HEK293 (cell line): Measurements from ENCODE around the gene PLAGL2.

Experiments used
- CTCF ChIA-PET: fragments of 350-600 bp; formaldehyde crosslinking; extraction: SDS; loops from one replicate; lab custom pipeline; 2021; ENCODE audit warnings: antibody characterized with exemption; lab: Yijun Ruan, JAX
- POLR2A ChIA-PET: fragments of 300-600 bp; formaldehyde crosslinking; extraction: SDS; loops from one replicate; lab custom pipeline; 2020; ENCODE audit warnings: antibody characterized with exemption, inconsistent platforms; lab: Yijun Ruan, JAX
- H3K27ac ChIP-seq: fragments of 200-500 bp; sonication (Bioruptor generic); 2 replicates; pipeline ENCODE4 v1.5.1; 2014; ENCODE audit warnings: low read depth, low read length, control low read depth, inconsistent platforms; ENCODE audit errors: extremely low read depth
- H3K36me3 ChIP-seq, 2 experiments: fragments of 200-500 bp in 1 of 2; sonication (Bioruptor generic) in 1 of 2; 1 replicate in 1 of 2; 2 replicates in 1 of 2; pipeline ENCODE4 v1.5.1; 2014 to 2017; ENCODE audit warnings: inconsistent platforms in 2 of 2, low read length in 2 of 2; ENCODE audit not compliant: control insufficient read depth in 2 of 2, insufficient read depth in 1 of 2
- H3K4me1 ChIP-seq: fragments of 200-500 bp; sonication (Bioruptor generic); 2 replicates; pipeline ENCODE4 v1.5.1; 2014; ENCODE audit warnings: mild to moderate bottlenecking, low read length, inconsistent platforms; ENCODE audit not compliant: control insufficient read depth, insufficient read depth
- H3K4me3 ChIP-seq: 2 replicates; pipeline ENCODE4 v1.5.1; 2011; ENCODE audit warnings: low read depth, mild to moderate bottlenecking, control low read depth, low read length, moderate library complexity
- H3K9me3 ChIP-seq: fragments of 200-500 bp; sonication (Bioruptor generic); 2 replicates; pipeline ENCODE4 v1.5.1; 2014; ENCODE audit warnings: low read depth, low read length, inconsistent platforms; ENCODE audit not compliant: control insufficient read depth, insufficient read depth
- HOXC10 ChIP-seq: sonication (generic); formaldehyde crosslinking; IDR thresholded peaks from 2 replicates; pipeline ENCODE4 v1.8.1; 2023; ENCODE audit warnings: mild to moderate bottlenecking, missing genetic modification reagents
- IKZF3 ChIP-seq: fragments of 450-650 bp; IDR thresholded peaks from 2 replicates; pipeline ENCODE4 v1.5.0; 2018; ENCODE audit warnings: missing biosample characterization, mild to moderate bottlenecking, missing genetic modification characterization, moderate library complexity
- KLF16 ChIP-seq: fragments of 450-650 bp; formaldehyde crosslinking; IDR thresholded peaks from 2 replicates; pipeline ENCODE4 v1.5.1; 2017; ENCODE audit warnings: missing biosample characterization, missing genetic modification characterization
- KLF8 ChIP-seq: fragments of 450-650 bp; formaldehyde crosslinking; IDR thresholded peaks from 2 replicates; pipeline ENCODE4 v1.5.1; 2016; ENCODE audit warnings: missing biosample characterization, missing genetic modification characterization
- KLF9 ChIP-seq: fragments of 450-650 bp; formaldehyde crosslinking; IDR thresholded peaks from 2 replicates; pipeline ENCODE4 v1.5.1; 2016; ENCODE audit warnings: missing biosample characterization, missing genetic modification characterization, low read depth
- SP3 ChIP-seq: fragments of 450-650 bp; formaldehyde crosslinking; IDR thresholded peaks from 2 replicates; pipeline ENCODE4 v1.5.1; 2016; ENCODE audit warnings: missing biosample characterization, missing genetic modification characterization
- TRIM28 ChIP-seq: IDR thresholded peaks from 2 replicates; pipeline ENCODE4 v1.6.1; 2011; ENCODE audit warnings: low read length, control low read depth, borderline replicate concordance
- ZNF138 ChIP-seq: fragments of 450-650 bp; formaldehyde crosslinking; IDR thresholded peaks from 2 replicates; pipeline ENCODE4 v1.5.1; 2016; ENCODE audit warnings: missing biosample characterization, missing genetic modification characterization, borderline replicate concordance
- ZNF214 ChIP-seq: fragments of 450-650 bp; formaldehyde crosslinking; IDR thresholded peaks from 2 replicates; pipeline ENCODE4 v1.5.1; 2017; ENCODE audit warnings: missing biosample characterization, mild to moderate bottlenecking, missing genetic modification characterization, borderline replicate concordance
- ZNF239 ChIP-seq: fragments of 450-650 bp; formaldehyde crosslinking; IDR thresholded peaks from 2 replicates; pipeline ENCODE4 v1.5.1; 2016; ENCODE audit warnings: missing biosample characterization, missing genetic modification characterization
- ZNF302 ChIP-seq: fragments of 450-650 bp; formaldehyde crosslinking; IDR thresholded peaks from 2 replicates; pipeline ENCODE4 v1.5.1; 2016; ENCODE audit warnings: missing biosample characterization, missing genetic modification characterization, low read depth
- ZNF433 ChIP-seq: fragments of 450-650 bp; formaldehyde crosslinking; IDR thresholded peaks from 2 replicates; pipeline ENCODE4 v1.5.1; 2016; ENCODE audit warnings: missing biosample characterization, missing genetic modification characterization, low read depth
- ZNF48 ChIP-seq: fragments of 450-650 bp; formaldehyde crosslinking; IDR thresholded peaks from 2 replicates; pipeline ENCODE4 v1.5.1; 2016; ENCODE audit warnings: missing biosample characterization, missing genetic modification characterization
- ZNF585B ChIP-seq: fragments of 450-650 bp; formaldehyde crosslinking; IDR thresholded peaks from 2 replicates; pipeline ENCODE4 v1.5.1; 2016; ENCODE audit warnings: missing biosample characterization, missing genetic modification characterization
- ZNF658 ChIP-seq: fragments of 450-650 bp; formaldehyde crosslinking; IDR thresholded peaks from 2 replicates; pipeline ENCODE4; 2016; ENCODE audit warnings: missing biosample characterization, missing genetic modification characterization
- ZSCAN23 ChIP-seq: fragments of 450-650 bp; formaldehyde crosslinking; IDR thresholded peaks from 2 replicates; pipeline ENCODE4 v1.5.1; 2016; ENCODE audit warnings: missing biosample characterization, missing genetic modification characterization
- TF ChIP-seq, protein P1 (sequence below): fragments of 450-650 bp; formaldehyde crosslinking; IDR thresholded peaks from 2 replicates; pipeline ENCODE4 v1.5.1; 2016; ENCODE audit warnings: missing biosample characterization, missing genetic modification characterization
- TF ChIP-seq, protein P2 (sequence below): fragments of 450-650 bp; IDR thresholded peaks from 2 replicates; pipeline ENCODE4 v1.5.1; 2018; ENCODE audit warnings: missing biosample characterization, mild to moderate bottlenecking, missing genetic modification characterization
- TF ChIP-seq, protein P3 (sequence below): fragments of 450-650 bp; formaldehyde crosslinking; IDR thresholded peaks from 2 replicates; pipeline ENCODE4 v1.5.1; 2016; ENCODE audit warnings: missing biosample characterization, missing genetic modification characterization
- TF ChIP-seq, protein P4 (sequence below): fragments of 450-650 bp; formaldehyde crosslinking; IDR thresholded peaks from 2 replicates; pipeline ENCODE4 v1.5.1; 2016; ENCODE audit warnings: missing biosample characterization, missing genetic modification characterization
- TF ChIP-seq, protein P5 (sequence below): fragments of 450-650 bp; formaldehyde crosslinking; IDR thresholded peaks from 2 replicates; pipeline ENCODE4 v1.5.1; 2016; ENCODE audit warnings: missing biosample characterization, missing genetic modification characterization
- TF ChIP-seq, protein P6 (sequence below): fragments of 450-650 bp; formaldehyde crosslinking; IDR thresholded peaks from 2 replicates; pipeline ENCODE4 v1.5.1; 2016; ENCODE audit warnings: missing biosample characterization, missing genetic modification characterization
- TF ChIP-seq, protein P7 (sequence below): fragments of 450-650 bp; formaldehyde crosslinking; IDR thresholded peaks from 2 replicates; pipeline ENCODE4 v1.5.1; 2016; ENCODE audit warnings: missing biosample characterization, missing genetic modification characterization

The PLAGL2 gene

DNA sequence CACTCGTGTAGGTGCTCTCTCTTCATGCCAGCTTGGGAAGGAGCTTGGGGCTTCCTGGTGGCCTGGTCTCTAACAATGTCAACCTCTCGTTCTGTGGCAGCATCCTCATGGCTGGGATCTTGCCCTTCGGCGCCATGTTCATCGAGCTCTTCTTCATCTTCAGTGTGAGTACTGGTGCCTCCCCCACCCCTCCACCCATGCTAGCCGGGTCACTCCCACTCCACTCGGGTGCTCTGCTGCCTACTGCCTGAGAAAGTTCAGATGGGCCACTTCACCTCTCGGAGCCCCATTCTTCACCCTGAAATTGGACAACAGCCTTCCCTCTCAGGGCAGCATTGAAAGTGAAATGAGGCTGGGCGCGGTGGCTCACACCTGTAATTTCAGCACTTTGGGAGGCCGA is 49.2 kb downstream of the PLAGL2 start:
- H3K27ac ChIP-seq, result no peak overlapping the region

DNA sequence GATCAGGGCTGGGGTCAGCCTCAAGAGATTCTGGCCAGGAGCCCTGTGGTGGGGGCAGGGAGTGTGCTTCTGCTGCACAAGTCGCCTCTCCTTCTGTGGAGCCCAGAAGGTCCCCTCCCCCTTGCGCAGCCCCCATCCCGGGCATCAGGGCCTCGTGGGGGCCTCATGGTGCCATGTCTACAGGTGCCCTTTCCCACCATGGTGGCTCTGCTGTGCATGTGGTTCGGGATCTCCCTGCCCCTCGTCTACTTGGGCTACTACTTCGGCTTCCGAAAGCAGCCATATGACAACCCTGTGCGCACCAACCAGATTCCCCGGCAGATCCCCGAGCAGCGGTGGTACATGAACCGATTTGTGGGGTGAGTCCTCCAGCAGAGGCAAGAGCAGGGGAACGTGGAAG is 49.9 kb downstream of the PLAGL2 start:
- Histone ChIP-seq H3K27ac (no peak overlapping the region), H3K4me3 (no peak overlapping the region), H3K4me1 (no peaks in the 10 kb centered on the region), H3K36me3 (peaks cover 7 to 81% of the 10 kb centered on the region in 2 experiments; a peak in 2 of 3 replicates), H3K9me3 (no peaks in the 10 kb centered on the region)
- POLR2A ChIA-PET, result no interaction called here
- CTCF ChIA-PET, result interaction anchor here (1.0 to 1.2 kb wide), 2 partner anchors 48 to 291 kb away, joined by 3 read pairs; no protein-coding TSS in a partner anchor
- no peak for TF ChIP-seq ZNF658
- no peak for TF ChIP-seq HOXC10 (CRISPR knock-in tag)
- no peak for TF ChIP-seq ZNF239 (tag by site-specific recombination)
- TF ChIP-seq KLF8 (tag by site-specific recombination), result no peak
- TF ChIP-seq ZNF585B, result no peak
- TF ChIP-seq ZNF138 (tag by site-specific recombination), result no peak
- TF ChIP-seq, protein P1, sequence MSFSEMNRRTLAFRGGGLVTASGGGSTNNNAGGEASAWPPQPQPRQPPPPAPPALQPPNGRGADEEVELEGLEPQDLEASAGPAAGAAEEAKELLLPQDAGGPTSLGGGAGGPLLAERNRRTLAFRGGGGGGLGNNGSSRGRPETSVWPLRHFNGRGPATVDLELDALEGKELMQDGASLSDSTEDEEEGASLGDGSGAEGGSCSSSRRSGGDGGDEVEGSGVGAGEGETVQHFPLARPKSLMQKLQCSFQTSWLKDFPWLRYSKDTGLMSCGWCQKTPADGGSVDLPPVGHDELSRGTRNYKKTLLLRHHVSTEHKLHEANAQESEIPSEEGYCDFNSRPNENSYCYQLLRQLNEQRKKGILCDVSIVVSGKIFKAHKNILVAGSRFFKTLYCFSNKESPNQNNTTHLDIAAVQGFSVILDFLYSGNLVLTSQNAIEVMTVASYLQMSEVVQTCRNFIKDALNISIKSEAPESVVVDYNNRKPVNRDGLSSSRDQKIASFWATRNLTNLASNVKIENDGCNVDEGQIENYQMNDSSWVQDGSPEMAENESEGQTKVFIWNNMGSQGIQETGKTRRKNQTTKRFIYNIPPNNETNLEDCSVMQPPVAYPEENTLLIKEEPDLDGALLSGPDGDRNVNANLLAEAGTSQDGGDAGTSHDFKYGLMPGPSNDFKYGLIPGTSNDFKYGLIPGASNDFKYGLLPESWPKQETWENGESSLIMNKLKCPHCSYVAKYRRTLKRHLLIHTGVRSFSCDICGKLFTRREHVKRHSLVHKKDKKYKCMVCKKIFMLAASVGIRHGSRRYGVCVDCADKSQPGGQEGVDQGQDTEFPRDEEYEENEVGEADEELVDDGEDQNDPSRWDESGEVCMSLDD (tag by site-specific recombination), result no peak
- TF ChIP-seq ZNF302 (tag by site-specific recombination), result no peak
- TF ChIP-seq, protein P2, sequence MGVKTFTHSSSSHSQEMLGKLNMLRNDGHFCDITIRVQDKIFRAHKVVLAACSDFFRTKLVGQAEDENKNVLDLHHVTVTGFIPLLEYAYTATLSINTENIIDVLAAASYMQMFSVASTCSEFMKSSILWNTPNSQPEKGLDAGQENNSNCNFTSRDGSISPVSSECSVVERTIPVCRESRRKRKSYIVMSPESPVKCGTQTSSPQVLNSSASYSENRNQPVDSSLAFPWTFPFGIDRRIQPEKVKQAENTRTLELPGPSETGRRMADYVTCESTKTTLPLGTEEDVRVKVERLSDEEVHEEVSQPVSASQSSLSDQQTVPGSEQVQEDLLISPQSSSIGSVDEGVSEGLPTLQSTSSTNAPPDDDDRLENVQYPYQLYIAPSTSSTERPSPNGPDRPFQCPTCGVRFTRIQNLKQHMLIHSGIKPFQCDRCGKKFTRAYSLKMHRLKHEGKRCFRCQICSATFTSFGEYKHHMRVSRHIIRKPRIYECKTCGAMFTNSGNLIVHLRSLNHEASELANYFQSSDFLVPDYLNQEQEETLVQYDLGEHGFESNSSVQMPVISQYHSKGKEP (tag by site-specific recombination), result no peak
- TF ChIP-seq ZNF214 (tag by site-specific recombination), result no peak
- no peak for TF ChIP-seq ZNF48

More for the DNA sequence above, 49.2 kb downstream of the PLAGL2 start:
- peaks cover 8 to 79% of the 10 kb centered on the region in 2 experiments; a peak in 2 of 3 replicates for H3K36me3 ChIP-seq
- TF ChIP-seq ZSCAN23, result no peak
- TF ChIP-seq, protein P3, sequence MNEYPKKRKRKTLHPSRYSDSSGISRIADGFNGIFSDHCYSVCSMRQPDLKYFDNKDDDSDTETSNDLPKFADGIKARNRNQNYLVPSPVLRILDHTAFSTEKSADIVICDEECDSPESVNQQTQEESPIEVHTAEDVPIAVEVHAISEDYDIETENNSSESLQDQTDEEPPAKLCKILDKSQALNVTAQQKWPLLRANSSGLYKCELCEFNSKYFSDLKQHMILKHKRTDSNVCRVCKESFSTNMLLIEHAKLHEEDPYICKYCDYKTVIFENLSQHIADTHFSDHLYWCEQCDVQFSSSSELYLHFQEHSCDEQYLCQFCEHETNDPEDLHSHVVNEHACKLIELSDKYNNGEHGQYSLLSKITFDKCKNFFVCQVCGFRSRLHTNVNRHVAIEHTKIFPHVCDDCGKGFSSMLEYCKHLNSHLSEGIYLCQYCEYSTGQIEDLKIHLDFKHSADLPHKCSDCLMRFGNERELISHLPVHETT (tag by site-specific recombination), result no peak
- TF ChIP-seq TRIM28, result no peak
- TF ChIP-seq, protein P4, sequence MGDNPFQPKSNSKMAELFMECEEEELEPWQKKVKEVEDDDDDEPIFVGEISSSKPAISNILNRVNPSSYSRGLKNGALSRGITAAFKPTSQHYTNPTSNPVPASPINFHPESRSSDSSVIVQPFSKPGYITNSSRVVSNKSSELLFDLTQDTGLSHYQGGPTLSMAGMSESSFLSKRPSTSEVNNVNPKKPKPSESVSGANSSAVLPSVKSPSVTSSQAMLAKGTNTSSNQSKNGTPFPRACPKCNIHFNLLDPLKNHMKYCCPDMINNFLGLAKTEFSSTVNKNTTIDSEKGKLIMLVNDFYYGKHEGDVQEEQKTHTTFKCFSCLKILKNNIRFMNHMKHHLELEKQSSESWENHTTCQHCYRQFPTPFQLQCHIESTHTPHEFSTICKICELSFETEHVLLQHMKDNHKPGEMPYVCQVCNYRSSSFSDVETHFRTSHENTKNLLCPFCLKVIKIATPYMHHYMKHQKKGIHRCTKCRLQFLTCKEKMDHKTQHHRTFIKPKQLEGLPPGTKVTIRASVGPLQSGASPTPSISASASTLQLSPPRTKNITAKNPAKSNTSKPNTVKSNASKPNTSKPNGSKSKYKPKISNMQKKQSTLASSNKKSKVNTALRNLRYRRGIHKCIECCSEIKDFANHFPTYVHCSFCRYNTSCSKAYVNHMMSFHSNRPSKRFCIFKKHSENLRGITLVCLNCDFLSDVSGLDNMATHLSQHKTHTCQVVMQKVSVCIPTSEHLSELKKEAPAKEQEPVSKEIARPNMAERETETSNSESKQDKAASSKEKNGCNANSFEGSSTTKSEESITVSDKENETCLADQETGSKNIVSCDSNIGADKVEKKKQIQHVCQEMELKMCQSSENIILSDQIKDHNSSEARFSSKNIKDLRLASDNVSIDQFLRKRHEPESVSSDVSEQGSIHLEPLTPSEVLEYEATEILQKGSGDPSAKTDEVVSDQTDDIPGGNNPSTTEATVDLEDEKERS (tag by site-specific recombination), result no peak
- TF ChIP-seq, protein P5, sequence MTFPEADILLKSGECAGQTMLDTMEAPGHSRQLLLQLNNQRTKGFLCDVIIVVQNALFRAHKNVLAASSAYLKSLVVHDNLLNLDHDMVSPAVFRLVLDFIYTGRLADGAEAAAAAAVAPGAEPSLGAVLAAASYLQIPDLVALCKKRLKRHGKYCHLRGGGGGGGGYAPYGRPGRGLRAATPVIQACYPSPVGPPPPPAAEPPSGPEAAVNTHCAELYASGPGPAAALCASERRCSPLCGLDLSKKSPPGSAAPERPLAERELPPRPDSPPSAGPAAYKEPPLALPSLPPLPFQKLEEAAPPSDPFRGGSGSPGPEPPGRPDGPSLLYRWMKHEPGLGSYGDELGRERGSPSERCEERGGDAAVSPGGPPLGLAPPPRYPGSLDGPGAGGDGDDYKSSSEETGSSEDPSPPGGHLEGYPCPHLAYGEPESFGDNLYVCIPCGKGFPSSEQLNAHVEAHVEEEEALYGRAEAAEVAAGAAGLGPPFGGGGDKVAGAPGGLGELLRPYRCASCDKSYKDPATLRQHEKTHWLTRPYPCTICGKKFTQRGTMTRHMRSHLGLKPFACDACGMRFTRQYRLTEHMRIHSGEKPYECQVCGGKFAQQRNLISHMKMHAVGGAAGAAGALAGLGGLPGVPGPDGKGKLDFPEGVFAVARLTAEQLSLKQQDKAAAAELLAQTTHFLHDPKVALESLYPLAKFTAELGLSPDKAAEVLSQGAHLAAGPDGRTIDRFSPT, result no peak
- no peak for TF ChIP-seq KLF16
- no peak for TF ChIP-seq ZNF433 (tag by site-specific recombination)
- TF ChIP-seq, protein P6, sequence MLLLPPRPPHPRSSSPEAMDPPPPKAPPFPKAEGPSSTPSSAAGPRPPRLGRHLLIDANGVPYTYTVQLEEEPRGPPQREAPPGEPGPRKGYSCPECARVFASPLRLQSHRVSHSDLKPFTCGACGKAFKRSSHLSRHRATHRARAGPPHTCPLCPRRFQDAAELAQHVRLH (tag by site-specific recombination), result no peak
- TF ChIP-seq SP3 (tag by site-specific recombination), result no peak
- no peak for TF ChIP-seq KLF9 (tag by site-specific recombination)
- TF ChIP-seq, protein P7, sequence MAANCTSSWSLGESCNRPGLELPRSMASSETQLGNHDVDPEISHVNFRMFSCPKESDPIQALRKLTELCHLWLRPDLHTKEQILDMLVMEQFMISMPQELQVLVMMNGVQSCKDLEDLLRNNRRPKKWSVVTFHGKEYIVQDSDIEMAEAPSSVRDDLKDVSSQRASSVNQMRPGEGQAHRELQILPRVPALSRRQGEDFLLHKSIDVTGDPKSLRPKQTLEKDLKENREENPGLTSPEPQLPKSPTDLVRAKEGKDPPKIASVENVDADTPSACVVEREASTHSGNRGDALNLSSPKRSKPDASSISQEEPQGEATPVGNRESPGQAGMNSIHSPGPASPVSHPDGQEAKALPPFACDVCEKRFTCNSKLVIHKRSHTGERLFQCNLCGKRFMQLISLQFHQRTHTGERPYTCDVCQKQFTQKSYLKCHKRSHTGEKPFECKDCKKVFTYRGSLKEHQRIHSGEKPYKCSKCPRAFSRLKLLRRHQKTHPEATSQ (tag by site-specific recombination), result no peak
- no peak for TF ChIP-seq IKZF3 (tag by site-specific recombination)
- no peak overlapping the region for H3K4me3 ChIP-seq
- ChIA-PET POLR2A (no interaction called here), CTCF (interaction anchor here (1.0 to 1.2 kb wide), 2 partner anchors 48 to 290 kb away, joined by 3 read pairs; no protein-coding TSS in a partner anchor)
- no peaks in the 10 kb centered on the region for H3K9me3 ChIP-seq
- no peaks in the 10 kb centered on the region for H3K4me1 ChIP-seq
